ENCODE results near the gene RORB.

The RORB gene

DNA sequence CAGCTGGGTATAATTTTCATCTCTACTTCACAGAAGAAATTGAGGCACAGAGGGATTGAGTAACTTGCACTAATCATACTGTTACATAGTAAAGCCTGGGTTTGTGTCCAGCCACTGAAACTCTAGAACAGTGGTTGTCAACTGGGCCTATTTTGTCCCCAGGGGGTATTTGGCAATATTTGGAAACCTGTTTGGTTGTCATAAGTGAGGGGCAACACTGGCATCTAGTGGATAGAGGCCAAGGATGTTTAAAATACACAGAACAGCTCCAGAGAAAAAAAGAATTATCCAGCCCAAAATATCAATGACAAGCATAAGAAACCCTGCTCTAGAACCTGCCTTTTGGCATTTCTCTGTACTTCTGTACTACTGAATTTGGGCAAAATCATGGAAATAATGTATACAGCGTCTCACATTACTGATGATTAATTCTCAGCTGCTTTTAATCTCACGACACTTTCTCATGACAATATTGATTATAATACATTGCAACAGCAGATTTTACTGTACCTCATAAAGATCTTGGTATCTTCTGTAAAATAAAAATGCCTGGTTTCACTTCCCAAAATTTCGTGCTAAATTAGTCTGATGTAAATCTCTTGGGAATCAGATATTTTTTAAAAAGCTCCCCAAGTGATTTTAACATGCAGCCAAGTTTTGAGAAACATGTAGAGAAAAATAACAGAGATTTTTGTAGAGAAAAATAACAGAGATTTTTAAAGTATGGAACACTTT is 112.7 kb downstream of the RORB start:
- no peak for DNase-seq

DNA sequence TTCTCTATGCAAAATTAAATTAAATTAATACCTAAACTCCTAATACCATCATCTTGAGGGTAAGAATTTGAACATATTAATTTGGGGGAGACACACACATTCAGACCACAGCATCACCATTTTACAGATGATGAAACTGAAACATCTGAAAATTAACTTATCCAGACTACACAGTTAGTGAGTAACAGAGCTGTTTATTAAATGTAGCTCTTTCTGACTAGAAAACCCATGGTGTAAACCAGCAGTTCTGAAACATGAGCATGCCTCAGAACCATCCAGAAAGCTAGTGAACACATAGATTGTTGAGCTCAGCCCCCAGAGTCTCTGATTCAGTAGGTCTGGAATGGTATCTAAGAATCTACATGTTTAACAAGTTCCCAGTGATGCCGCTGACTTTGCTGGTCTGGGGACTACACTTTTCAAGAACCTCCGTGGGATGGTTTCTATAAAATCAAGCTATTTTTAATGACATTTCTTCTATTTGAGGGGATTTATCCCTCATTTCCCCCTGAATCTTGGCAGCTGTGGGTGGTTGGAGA is 113.5 kb downstream of the RORB start:
- DNase-seq = no peak

DNA sequence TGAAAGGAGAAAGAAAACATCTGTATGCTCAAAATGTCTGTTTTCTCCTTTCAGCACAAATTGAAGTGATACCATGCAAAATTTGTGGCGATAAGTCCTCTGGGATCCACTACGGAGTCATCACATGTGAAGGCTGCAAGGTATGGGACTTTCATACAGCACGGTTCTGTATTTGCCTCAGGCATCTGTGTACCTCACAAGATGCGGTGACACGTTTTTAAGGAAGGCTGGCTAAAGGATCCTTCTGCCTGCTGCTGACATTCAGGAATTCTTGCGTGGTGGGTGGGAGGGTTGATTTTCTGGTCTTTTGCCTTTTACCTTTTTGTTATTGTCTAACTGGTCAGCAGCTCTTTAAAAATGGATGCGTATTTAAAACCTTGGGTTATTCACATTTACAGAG is 133.1 kb downstream of the RORB start:
- DNase-seq = no peak

DNA sequence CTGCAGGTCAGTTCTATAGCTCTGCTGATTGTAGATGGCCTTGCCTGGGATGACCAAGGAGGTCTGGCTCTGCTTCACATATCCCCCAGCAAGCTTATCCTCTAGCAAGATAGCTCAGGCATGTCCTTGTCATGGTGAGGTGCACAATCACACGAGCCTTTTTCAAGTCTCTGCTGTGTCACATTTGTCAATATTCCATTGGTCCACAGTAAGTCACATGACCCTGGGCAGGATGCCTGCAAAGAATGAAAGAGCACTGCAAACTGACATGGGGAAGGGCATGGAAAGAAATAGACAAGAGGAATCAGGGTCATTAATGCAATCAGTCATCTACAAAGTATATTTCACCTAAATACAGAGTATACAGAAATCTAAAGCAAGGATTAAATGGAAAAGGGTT is 142.0 kb downstream of the RORB start:
- no peak for DNase-seq

DNA sequence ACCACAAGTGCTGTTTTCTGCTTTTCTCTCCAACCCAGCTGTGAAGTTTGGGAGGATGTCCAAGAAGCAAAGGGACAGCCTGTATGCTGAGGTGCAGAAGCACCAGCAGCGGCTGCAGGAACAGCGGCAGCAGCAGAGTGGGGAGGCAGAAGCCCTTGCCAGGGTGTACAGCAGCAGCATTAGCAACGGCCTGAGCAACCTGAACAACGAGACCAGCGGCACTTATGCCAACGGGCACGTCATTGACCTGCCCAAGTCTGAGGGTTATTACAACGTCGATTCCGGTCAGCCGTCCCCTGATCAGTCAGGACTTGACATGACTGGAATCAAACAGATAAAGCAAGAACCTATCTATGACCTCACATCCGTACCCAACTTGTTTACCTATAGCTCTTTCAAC is 145.2 kb downstream of the RORB start:
- no peak for DNase-seq

DNA sequence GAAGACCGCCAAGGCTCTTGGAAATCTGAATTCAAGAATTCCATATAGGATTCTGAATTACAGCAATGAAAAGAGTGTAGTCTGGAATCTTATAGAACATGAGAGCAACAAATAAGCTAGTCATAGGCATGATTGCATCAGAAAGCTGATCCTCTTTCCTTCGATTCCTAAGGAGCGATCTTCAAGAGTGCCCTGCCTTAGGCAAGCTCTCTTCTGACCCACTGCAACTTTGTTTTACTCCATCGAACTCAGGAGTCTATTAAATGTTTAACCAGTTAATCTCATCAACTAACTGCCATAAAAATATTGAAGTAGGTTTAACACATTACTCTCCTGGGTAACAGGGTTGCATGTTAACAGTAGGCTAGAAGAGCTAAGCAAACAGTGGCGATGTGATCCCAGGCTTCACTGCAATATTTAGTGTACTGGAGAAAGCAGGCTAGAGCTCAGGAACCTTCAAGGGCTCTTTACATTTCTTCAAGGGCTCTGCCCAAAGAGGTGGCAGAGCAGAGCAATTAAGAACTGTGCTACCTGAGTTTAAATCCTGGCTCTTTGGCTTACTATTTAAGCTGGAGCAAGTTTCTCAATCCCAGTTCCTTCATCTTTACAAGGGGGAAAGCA is 146.3 kb downstream of the RORB start:
- DNase-seq = no peak

DNA sequence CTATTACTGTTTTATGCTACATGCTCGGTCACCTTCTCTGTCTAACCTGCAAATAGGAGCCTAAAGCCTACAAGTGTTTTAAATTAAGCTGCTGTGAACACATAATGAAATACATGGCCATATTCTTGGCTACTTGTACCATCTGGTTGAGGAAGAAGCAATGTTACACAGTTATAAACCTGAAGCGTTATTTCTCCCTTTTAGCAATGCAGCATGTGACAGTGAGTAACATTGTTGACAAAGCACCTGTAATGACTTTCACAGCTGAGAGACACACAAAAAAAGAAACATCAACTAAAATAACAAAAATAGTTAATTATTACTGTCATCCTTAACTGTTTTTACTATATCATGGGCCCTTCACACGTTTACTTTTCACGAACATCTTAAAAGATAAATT is 146.9 kb downstream of the RORB start:
- DNase-seq = no peak

DNA sequence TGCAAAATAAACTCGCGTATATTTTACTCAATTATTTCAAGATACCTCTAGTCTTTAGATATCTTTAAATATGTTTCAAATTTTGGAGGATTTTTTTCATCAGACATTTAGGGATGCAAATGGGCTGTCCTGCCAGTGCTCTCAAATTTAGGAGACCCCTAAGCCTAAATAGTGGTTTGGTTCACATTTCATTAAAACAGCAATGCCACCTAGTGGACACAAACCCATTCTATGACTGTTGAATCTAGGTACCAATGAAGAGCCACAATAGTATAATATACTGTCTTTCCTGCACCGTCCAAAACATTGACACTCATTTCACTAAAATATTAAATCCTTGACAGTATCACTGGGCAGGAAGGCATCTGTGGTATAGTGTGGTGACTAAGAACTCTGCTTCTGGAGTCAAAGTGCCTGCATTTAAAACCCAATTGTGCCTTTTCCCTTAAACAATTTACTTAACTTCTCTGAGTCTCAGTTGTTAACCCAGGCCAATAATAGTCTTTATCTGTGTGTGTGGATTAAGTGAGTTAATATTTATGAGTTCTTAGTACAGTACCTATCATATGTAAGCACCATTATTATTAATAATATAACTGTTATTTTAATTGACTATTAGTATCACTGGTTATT is 148.0 kb downstream of the RORB start:
- no peak for DNase-seq

DNA sequence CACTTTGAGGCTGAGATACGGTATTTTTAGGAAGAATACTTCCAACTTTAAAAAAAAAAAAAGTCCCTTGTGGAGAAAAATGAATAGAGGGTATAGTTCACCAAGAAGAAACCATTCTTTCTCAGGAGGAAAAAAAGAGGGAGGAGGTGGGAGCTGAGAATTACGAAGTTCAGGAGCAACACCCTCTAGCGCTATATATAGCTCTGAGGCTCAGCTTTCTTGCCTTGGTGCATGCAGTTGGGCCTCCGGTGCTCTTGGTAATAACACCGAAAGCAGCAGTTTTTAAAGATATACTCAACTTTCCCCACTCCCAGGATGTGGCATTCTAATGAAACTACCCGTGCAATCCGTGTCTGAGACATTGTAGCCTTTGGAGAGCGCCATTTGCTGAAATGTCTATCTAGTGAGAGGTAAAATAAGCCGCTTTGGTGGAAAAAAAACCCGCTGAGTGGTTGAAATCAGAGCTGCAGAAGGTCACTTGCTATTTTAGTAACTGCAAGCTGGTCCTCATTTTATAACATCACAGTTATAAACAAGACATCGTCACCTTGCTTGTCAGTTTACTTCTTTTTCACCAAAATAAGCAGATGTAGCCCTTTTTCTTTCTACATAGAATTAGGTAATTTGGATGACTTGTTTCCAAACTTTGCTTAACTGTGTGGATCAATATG is 156.4 kb downstream of the RORB start:
- no peak for DNase-seq

DNA sequence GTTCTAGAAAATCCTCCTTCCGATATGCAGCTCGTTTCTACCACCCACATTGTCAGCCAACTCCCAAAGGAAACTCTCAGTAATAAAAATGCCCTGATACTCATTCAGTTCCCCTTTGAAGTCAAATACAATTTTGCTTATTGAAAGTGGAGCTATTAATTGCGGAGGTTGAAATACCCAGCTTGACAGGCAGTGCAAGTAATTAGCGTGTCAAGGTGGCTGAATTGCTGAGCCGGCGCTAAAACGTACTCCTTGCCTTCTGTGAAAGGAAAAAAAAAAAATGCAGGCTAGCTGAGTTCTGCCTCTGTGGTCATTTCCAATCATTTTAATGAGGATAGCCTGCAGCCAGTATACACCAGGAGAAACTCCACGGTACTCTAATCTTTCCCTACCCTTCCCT is 165.5 kb downstream of the RORB start:
- DNase-seq = no peak

DNA sequence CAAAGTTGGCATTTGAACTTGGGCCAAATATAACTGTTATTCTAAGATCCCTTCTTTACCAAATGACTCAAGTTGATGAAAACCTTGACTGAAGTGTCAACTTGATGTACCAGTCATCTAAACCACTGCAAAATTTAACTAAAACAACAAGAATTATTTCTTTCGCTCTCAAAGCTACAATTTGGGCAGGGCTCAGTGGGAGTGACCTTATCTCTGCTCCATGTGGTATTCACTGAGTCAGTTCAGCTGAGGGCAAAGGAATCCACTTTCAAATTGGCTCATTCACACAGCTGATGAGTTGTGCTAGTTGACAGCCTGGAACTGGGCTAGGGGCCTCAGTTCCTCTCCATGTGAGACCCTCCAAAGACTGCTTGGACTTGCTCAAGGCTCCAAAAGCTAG is 166.3 kb downstream of the RORB start:
- no peak for DNase-seq

DNA sequence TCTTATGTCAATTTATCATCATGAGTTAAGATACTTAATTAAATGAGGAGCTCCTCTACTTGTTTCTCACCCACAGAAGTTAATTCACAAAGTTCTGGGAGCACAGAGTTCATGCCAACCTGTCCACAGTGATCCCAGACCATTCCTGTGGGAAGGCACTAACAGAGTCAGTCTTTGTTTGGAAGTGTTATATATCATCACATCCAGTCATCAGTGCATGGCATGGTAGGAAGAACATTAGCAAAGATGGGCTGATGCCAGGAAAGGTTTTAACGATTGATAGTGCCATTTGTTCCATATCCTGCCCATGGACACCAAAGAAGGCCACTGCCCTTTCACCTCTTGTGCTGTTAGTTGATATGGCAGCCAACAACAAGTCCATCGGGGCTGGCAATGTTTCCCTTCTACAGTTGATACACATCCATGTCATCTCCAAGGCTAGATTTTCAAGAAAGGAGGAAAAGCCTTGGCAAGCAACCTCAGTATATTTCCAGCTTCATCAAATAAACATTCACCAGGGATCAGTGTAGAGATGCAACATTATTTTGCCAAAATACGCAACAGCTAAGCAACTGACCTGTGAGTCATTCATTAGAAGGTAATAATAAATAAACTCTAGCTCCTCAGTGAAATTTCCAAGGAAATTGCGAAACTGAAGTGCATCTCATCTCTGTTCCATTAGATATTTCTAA is 169.6 kb downstream of the RORB start:
- DNase-seq = no peak

DNA sequence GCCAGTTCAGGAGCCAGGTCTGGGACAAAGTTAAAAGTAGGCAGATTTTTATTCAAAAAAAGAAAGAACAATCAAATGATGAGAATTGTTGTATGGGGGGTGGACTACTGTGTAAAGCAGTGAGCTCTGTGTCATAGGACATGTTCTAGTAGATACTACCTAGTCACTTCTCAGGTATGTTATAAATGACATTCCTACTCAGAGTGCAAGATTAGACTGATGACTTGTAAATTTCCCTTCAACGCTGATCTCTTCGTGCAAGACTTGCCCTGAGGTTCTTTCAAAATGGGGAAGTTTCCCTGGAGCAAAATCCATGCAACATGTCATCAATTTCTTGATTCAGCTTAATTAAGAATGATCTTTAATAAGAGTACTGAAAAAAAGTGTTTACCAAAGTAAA is 175.1 kb downstream of the RORB start:
- DNase-seq = no peak

DNA sequence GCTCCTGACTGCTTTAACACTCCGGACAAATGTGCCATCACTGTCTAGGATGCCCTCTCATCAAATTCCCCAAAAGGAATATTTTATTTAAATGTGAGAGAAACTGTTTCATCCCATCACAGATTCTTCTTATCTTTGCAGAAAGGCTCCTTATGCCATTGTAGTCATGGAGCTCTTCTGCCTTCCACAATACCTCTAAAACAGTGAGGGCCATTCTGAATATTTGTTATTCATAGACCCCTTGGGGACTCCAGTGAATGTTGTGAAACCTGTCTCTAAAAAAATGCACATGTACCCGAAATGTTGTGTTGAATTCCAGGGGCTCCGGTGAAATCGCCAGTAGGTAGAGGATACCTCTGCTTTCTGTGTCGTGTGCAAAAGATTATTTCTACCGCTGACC is 176.9 kb downstream of the RORB start:
- DNase-seq = no peak

DNA sequence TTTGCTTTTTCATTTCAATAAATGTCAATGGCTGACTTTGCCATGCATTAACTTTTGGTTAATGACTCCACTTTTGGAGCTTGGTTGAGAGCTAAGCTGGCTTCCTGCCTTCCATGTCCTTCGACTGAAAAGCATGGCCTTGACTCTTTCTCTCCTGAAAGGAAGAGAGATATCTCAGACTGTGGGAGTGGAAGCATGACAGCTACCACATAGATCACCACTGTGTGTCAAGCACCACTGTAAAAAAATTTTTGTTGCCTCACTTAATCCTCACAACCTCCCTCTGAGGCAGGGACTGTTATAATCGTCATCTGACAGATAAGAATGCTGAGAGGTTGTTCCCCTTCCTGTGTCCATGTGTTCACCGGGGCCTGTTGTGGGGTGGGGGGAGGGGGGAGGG is 184.8 kb downstream of the RORB start:
- no peak for DNase-seq

DNA sequence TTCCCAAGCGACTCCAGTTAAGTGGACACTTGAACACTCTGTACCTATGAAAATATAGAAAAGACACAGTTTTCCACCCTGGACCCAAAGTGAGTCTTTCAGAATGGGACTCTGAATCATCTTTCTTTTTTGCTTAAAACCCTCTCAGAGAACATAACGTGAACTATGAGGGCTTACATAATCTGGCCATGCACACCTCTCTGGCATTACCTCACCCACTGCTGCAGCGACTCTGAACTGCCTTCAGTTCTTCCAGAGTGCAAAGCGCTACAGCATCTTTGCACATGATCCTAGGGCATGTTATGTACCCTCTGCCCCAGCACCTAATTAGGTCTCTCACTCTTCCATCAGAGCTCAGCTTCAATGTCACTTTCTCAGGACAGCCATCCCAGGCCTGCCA is 186.2 kb downstream of the RORB start:
- no peak for DNase-seq

DNA sequence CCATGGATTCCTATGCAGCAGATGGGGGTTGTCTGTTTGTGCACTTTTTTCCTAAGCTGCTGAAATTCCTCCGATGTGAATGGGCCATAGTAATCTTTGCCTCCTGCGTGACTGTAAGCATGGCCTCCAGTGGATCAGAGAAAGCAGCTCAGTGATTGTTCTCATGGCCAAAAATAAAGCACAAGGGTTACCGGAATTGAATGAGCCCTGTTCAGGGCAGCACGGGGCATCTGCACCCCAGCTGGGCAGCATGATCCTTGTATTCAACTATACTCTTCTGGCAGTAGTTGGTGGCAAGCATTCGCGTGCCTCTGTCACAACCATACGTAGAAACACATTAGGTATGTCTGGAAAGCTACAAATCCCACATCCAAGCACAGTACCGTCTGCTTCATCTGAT is 193.9 kb downstream of the RORB start:
- no peak for DNase-seq

DNA sequence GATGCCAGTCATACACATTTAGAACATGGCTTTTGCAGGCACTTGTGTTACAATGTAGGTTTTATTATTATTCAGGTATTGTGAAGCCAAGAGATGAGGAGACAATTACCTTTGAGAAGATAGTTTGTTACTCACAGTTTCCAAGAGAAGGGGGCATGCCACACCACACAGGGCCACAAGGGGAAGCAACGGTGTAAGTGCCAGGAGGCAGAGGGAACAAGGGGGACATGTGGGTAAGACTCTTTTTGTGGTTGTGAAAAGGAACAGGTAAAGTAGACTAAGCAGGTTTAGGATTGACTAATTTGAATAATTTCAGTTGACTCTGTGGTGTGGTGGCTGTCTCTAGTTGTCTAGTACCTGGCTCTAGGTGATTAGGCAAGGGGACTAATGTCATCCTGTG is 199.4 kb downstream of the RORB start:
- DNase-seq = peak; percentile 4

DNA sequence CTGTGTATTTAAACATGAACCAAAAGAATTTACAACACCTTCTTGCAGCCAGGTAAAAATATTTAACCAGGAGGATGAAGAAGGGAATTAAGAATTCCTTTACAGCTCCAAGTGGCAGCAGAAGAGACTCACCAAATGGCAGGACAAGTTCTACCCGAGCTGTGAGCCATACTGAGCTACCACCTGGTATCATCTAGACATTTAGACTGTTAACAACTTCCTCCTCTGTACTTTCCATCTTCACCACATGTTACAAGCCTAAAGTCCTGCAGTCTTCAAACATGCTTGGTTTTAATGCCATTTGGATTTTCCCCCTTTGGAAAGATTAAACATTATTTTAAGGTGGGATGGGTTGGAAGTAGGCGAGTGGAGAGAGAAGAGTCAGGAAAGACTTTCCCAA is 200.4 kb downstream of the RORB start:
- no peak for DNase-seq

DNA sequence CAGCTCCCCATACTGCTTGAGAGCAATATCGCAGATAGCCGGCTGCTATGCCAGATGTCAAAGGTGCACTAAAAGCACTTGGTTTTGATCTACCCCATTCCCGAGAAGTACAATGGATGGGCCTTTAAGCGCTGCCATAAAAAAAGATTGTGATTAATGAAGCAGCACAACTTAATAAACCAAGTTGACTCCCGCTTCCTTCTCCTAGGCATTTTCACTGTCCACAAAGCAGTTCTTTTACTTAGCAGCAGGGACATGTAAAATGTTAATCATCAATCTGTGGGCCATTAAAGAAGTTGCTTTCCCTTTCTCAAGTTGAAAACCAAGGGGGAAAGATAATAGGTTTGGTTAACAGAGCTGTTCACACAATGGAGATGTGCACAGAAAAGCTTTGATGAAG is 214.2 kb downstream of the RORB start:
- no peak for DNase-seq

DNA sequence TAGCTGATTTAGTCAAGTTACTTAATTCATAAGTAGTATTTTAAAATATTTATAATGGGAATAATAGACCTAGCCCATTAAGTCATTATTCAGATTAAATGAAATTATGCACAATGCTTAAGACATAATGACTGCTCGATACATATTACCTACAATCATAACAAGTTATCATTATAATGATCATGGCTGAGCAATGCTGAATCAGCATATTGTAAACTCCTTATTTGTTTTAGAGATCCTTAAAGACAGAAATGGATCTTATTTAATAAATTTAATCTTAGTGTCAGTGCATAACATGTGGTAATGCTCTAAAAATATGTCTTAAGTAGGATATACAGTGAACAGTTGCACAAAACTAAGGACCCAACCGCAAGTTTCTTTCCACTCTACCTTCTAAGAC is 221.6 kb downstream of the RORB start:
- no peak for DNase-seq

DNA sequence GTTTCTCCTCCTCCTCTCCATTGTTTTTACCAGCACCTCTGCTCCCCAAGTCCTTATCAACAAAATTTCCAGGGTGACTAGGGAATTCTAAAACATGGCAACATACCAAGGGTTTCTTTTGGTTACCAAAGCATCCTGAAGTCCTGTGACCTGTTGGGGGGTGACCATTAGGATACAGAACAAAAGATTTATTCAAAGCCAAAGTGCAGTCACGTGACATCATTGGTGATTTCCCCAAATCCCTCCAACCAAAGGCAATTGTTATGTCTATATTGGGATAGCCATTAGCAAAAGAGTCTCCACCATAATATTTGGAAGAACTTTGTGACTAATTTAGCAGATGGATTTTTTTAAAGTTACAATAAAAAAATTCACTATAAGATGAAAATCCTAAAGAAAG is 222.2 kb downstream of the RORB start:
- no peak for DNase-seq
